ENCODE results near the gene AFF3. TPM values are rescaled to one million over a fixed set of nuclear protein-coding genes. Genes with fewer than 3 reads are reported as not detected.

Gene AFF3
- total RNA-seq, 1 experiment from 2014 or later, result 0.42 TPM

DNA sequence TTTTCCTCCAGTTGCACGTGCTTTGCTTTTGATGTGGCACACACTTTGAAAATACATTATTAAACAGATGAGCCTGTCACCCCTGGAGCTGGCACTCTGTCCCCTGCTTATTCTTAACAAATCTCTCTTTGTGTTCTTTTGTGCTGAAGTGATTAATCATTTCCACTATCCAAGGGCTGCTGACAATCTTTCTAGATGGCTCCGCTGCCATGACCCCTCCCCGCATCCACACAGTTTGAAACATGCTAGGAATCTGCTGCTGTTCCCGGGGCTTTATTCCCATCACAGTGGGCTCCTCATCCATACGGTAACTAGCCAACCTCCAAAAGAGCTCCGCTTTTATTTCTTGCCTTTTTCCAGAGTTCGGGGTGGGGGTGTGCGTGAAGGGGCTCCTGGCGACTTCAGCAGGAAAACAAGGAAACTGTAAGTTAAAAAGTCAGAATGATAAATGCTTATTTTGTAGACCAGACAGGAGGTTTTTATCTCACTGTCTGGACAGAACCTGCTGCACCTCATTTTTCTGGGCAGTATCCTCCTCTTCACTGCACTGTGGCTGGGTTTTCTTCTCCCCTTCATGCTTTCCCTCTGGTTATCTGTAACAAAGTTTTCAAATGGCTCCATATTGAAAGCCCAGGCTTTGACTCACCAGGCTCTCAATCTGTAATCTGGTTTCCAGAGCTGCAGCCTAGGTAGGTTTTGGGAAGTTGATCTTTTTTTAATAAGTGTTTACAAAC, 319.7 kb downstream of the AFF3 start:
- intact Hi-C loops (cut with micrococcal nuclease), result no loop called here
- no peaks in the 10 kb centered on the region for H3K9me3 Mint-ChIP-seq (ENCODE audit: unreplicated experiment)
- peaks cover 1% of the 10 kb centered on the region for H3K27me3 Mint-ChIP-seq (ENCODE audit: insufficient read depth, unreplicated experiment)
- no peak overlapping the region for H3K4me3 Mint-ChIP-seq (ENCODE audit: unreplicated experiment)
- ChIA-PET CTCF (interaction anchor here (0.6 kb wide), 1 partner anchor 424 kb away, joined by 3 read pairs; no protein-coding TSS in a partner anchor), POLR2A (interaction anchor here (0.6 to 1.1 kb wide), 2 partner anchors 427 to 740 kb away, joined by 3 read pairs; partner anchors contain the start of gene PDCL3)
- TF ChIP-seq, protein P1, sequence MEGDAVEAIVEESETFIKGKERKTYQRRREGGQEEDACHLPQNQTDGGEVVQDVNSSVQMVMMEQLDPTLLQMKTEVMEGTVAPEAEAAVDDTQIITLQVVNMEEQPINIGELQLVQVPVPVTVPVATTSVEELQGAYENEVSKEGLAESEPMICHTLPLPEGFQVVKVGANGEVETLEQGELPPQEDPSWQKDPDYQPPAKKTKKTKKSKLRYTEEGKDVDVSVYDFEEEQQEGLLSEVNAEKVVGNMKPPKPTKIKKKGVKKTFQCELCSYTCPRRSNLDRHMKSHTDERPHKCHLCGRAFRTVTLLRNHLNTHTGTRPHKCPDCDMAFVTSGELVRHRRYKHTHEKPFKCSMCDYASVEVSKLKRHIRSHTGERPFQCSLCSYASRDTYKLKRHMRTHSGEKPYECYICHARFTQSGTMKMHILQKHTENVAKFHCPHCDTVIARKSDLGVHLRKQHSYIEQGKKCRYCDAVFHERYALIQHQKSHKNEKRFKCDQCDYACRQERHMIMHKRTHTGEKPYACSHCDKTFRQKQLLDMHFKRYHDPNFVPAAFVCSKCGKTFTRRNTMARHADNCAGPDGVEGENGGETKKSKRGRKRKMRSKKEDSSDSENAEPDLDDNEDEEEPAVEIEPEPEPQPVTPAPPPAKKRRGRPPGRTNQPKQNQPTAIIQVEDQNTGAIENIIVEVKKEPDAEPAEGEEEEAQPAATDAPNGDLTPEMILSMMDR (IDR thresholded peaks at IDR 0.05; ENCODE audit: unreplicated experiment), result no peak
- no peak overlapping the region for H3K27ac Mint-ChIP-seq (ENCODE audit: low read depth, unreplicated experiment)
- no TSS peak for BruUV-seq (replicated peaks)
- peaks cover 17% of the 10 kb centered on the region for H3K4me1 Mint-ChIP-seq (ENCODE audit: insufficient read depth, unreplicated experiment)
- H3K36me3 Mint-ChIP-seq (ENCODE audit: insufficient read depth, unreplicated experiment), result no peaks in the 10 kb centered on the region
- DNase-seq (ENCODE audit: unreplicated experiment), result no peak

GRCh38 chr2:99821984-99822383, 320.4 kb downstream of the AFF3 start:
- H3K27me3 Mint-ChIP-seq (ENCODE audit: insufficient read depth, unreplicated experiment), result peaks cover 8% of the 10 kb centered on the region
- TF ChIP-seq, protein P1 (IDR thresholded peaks at IDR 0.05; ENCODE audit: unreplicated experiment), result no peak
- ChIA-PET POLR2A (interaction anchor here (1.1 kb wide), 1 partner anchor 428 kb away, joined by 3 read pairs; no protein-coding TSS in a partner anchor), CTCF (interaction anchor here (0.7 to 4.1 kb wide), 3 partner anchors 230 to 447 kb away, joined by 3 to 24 read pairs (median 4); no protein-coding TSS in a partner anchor)
- H3K4me1 Mint-ChIP-seq (ENCODE audit: insufficient read depth, unreplicated experiment), result peaks cover 17% of the 10 kb centered on the region
- no peak overlapping the region for H3K27ac Mint-ChIP-seq (ENCODE audit: low read depth, unreplicated experiment)
- DNase-seq (ENCODE audit: unreplicated experiment), result no peak
- H3K9me3 Mint-ChIP-seq (ENCODE audit: unreplicated experiment), result no peaks in the 10 kb centered on the region
- no peak overlapping the region for H3K4me3 Mint-ChIP-seq (ENCODE audit: unreplicated experiment)
- BruUV-seq (replicated peaks), result no TSS peak
- no peaks in the 10 kb centered on the region for H3K36me3 Mint-ChIP-seq (ENCODE audit: insufficient read depth, unreplicated experiment)
- intact Hi-C loops (cut with micrococcal nuclease), result no loop called here

- Mint-ChIP-seq H3K27me3 (ENCODE audit: insufficient read depth, unreplicated experiment) (peaks cover 9% of the 10 kb centered on the region), H3K27ac (ENCODE audit: low read depth, unreplicated experiment) (no peak overlapping the region), H3K9me3 (ENCODE audit: unreplicated experiment) (no peaks in the 10 kb centered on the region), H3K36me3 (ENCODE audit: insufficient read depth, unreplicated experiment) (no peaks in the 10 kb centered on the region), H3K4me3 (ENCODE audit: unreplicated experiment) (no peak overlapping the region), H3K4me1 (ENCODE audit: insufficient read depth, unreplicated experiment) (peaks cover 17% of the 10 kb centered on the region)
- POLR2A ChIA-PET, result no interaction called here
- CTCF ChIA-PET, result interaction anchor here (0.7 to 4.1 kb wide), 4 partner anchors 230 to 447 kb away, joined by 3 to 24 read pairs (median 4); no protein-coding TSS in a partner anchor
- intact Hi-C loops (cut with micrococcal nuclease), result no loop called here
- DNase-seq (ENCODE audit: unreplicated experiment), result no peak
- no TSS peak for BruUV-seq (replicated peaks)
- TF ChIP-seq, protein P1 (IDR thresholded peaks at IDR 0.05; ENCODE audit: unreplicated experiment), result no peak
Measured at GRCh38 chr2:99821572-99821971, 320.8 kb downstream of the AFF3 start.

GRCh38 chr2:99821039-99821438, 321.4 kb downstream of the AFF3 start:
- H3K36me3 Mint-ChIP-seq (ENCODE audit: insufficient read depth, unreplicated experiment), result no peaks in the 10 kb centered on the region
- no TSS peak for BruUV-seq (replicated peaks)
- intact Hi-C loops (cut with micrococcal nuclease), result no loop called here
- TF ChIP-seq, protein P1 (IDR thresholded peaks at IDR 0.05; ENCODE audit: unreplicated experiment), result no peak
- no peak overlapping the region for H3K4me3 Mint-ChIP-seq (ENCODE audit: unreplicated experiment)
- POLR2A ChIA-PET, result interaction anchor here (0.7 kb wide), 1 partner anchor 54 kb away, joined by 4 read pairs; no protein-coding TSS in a partner anchor
- no peaks in the 10 kb centered on the region for H3K9me3 Mint-ChIP-seq (ENCODE audit: unreplicated experiment)
- no peak overlapping the region for H3K27ac Mint-ChIP-seq (ENCODE audit: low read depth, unreplicated experiment)
- CTCF ChIA-PET, result interaction anchor here (0.7 to 4.1 kb wide), 7 partner anchors 26 to 448 kb away, joined by 3 to 52 read pairs (median 5); no protein-coding TSS in a partner anchor
- no peak for DNase-seq (ENCODE audit: unreplicated experiment)
- H3K4me1 Mint-ChIP-seq (ENCODE audit: insufficient read depth, unreplicated experiment), result peaks cover 17% of the 10 kb centered on the region
- peaks cover 9% of the 10 kb centered on the region for H3K27me3 Mint-ChIP-seq (ENCODE audit: insufficient read depth, unreplicated experiment)
